IMR-90 (cell line): Measurements from ENCODE around the gene FEV. TPM values are rescaled to one million over a fixed set of nuclear protein-coding genes. Genes with fewer than 3 reads are reported as not detected.

Experiments
- ATAC-seq: fragments of 200-7000 bp; cut with Tn5 transposase; 2 replicates; pipeline ENCODE4 v1.9.1; 2020; ENCODE audit warnings: low read depth, mild to moderate bottlenecking, moderate library complexity
- BruUV-seq: library from RNA; stranded (reverse); fragments of 400-500 nt; replicated peaks from 2 replicates; lab custom pipeline; 2021; lab: Mats Ljungman, UMichigan
- CTCF ChIA-PET: fragments of 300-600 bp; formaldehyde crosslinking; extraction: SDS; loops from one replicate; lab custom pipeline; 2021; ENCODE audit warnings: antibody characterized with exemption; lab: Yijun Ruan, JAX
- POLR2A ChIA-PET: fragments of 300-600 bp; sonication (Branson Sonifier 250); formaldehyde crosslinking; loops from one replicate; lab custom pipeline; 2022; ENCODE audit warnings: antibody characterized with exemption; ENCODE audit not compliant: unreplicated experiment; lab: Charles Lee
- DNase-seq: peaks from one replicate; pipeline ENCODE4 v3.0.0; 2013
- H2AFZ ChIP-seq: replicated peaks from 2 replicates; pipeline ENCODE3; 2013; ENCODE audit warnings: low read length, mild to moderate bottlenecking; ENCODE audit not compliant: poor library complexity
- H2AK5ac ChIP-seq: 2 replicates; pipeline ENCODE4 v1.6.1; 2013; ENCODE audit warnings: low read depth, low read length, inconsistent platforms
- H2AK9ac ChIP-seq: replicated peaks from 2 replicates; pipeline ENCODE3; 2013; ENCODE audit warnings: mild to moderate bottlenecking, low read depth, low read length, moderate library complexity; ENCODE audit not compliant: poor library complexity
- H2BK120ac ChIP-seq: 2 replicates; pipeline ENCODE4 v1.6.1; 2013; ENCODE audit warnings: low read depth, low read length, inconsistent platforms
- H2BK15ac ChIP-seq: 3 replicates; pipeline ENCODE4 v1.6.1; 2013; ENCODE audit warnings: low read depth, low read length, inconsistent platforms
- H2BK20ac ChIP-seq: 2 replicates; pipeline ENCODE4 v1.6.1; 2013; ENCODE audit warnings: low read depth, mild to moderate bottlenecking, inconsistent platforms, low read length, moderate library complexity
- H2BK5ac ChIP-seq: 2 replicates; pipeline ENCODE4 v1.6.1; 2013; ENCODE audit warnings: mild to moderate bottlenecking, low read depth, low read length, inconsistent platforms; ENCODE audit not compliant: poor library complexity, severe bottlenecking
- H3K14ac ChIP-seq: replicated peaks from 2 replicates; pipeline ENCODE4 v1.6.1; 2013; ENCODE audit warnings: low read depth, low read length, inconsistent platforms
- H3K18ac ChIP-seq: 2 replicates; pipeline ENCODE4 v1.6.1; 2013; ENCODE audit warnings: low read depth, low read length, control low read depth
- H3K23ac ChIP-seq: 2 replicates; pipeline ENCODE4 v1.6.1; 2013; ENCODE audit warnings: low read depth, low read length, inconsistent platforms
- H3K27ac ChIP-seq: 2 replicates; pipeline ENCODE4 v1.5.1; 2013; ENCODE audit warnings: mild to moderate bottlenecking, control low read depth, low read length; ENCODE audit not compliant: insufficient read depth
- H3K27me3 ChIP-seq: 2 replicates; pipeline ENCODE4 v1.6.1; 2013; ENCODE audit warnings: low read length; ENCODE audit not compliant: control insufficient read depth, insufficient read depth
- H3K36me3 ChIP-seq: 2 replicates; pipeline ENCODE4 v1.6.1; 2013; ENCODE audit warnings: low read length, mixed read lengths; ENCODE audit not compliant: control insufficient read depth, insufficient read depth
- H3K4ac ChIP-seq: 2 replicates; pipeline ENCODE4 v1.6.1; 2013; ENCODE audit warnings: low read depth, low read length, inconsistent platforms
- H3K4me1 ChIP-seq: 2 replicates; pipeline ENCODE4 v1.6.1; 2013; ENCODE audit warnings: low read length, mixed read lengths; ENCODE audit not compliant: control insufficient read depth, insufficient read depth
- H3K4me2 ChIP-seq: 2 replicates; pipeline ENCODE4 v1.6.1; 2013; ENCODE audit warnings: low read depth, mild to moderate bottlenecking, control low read depth, low read length, moderate library complexity
- H3K4me3 ChIP-seq: 2 replicates; pipeline ENCODE4 v1.5.1; 2013; ENCODE audit warnings: low read depth, mild to moderate bottlenecking, control low read depth, low read length, moderate library complexity; ENCODE audit not compliant: insufficient read depth
- H3K56ac ChIP-seq: 2 replicates; pipeline ENCODE4 v1.6.1; 2013; ENCODE audit warnings: low read length, inconsistent platforms; ENCODE audit not compliant: insufficient read depth; ENCODE audit errors: extremely low read depth
- H3K79me1 ChIP-seq, 2 experiments: 2 replicates each; pipeline ENCODE4 v1.6.1; 2013; ENCODE audit warnings: low read length in 2 of 2, inconsistent platforms in 1 of 2, low read depth in 1 of 2
- H3K9ac ChIP-seq: 2 replicates; pipeline ENCODE4 v1.6.1; 2013; ENCODE audit warnings: low read depth, low read length, control low read depth
- H3K9me1 ChIP-seq: 2 replicates; pipeline ENCODE4 v1.6.1; 2013; ENCODE audit warnings: low read length, inconsistent platforms; ENCODE audit not compliant: insufficient read depth
- H3K9me3 ChIP-seq: 2 replicates; pipeline ENCODE4 v1.6.1; 2013; ENCODE audit warnings: low read length; ENCODE audit not compliant: control insufficient read depth, insufficient read depth
- H4K20me1 ChIP-seq: 2 replicates; pipeline ENCODE4 v1.6.1; 2013; ENCODE audit warnings: low read length, inconsistent platforms; ENCODE audit not compliant: insufficient read depth
- H4K5ac ChIP-seq: 2 replicates; pipeline ENCODE4 v1.6.1; 2013; ENCODE audit warnings: mild to moderate bottlenecking, low read depth, low read length, control low read depth
- H4K8ac ChIP-seq, 2 experiments: 2 replicates each; pipeline ENCODE4 v1.6.1; 2013; ENCODE audit warnings: low read depth in 2 of 2, low read length in 2 of 2, control low read depth in 1 of 2, inconsistent platforms in 1 of 2
- H4K91ac ChIP-seq: 2 replicates; pipeline ENCODE4 v1.6.1; 2013; ENCODE audit warnings: low read depth, low read length, inconsistent platforms; ENCODE audit not compliant: insufficient read depth
- BHLHE40 ChIP-seq: fragments of 150-350 bp; IDR thresholded peaks from 2 replicates; pipeline ENCODE4 v1.6.1; 2016; ENCODE audit warnings: mild to moderate bottlenecking, low read depth, low read length
- CEBPB ChIP-seq: IDR thresholded peaks from 2 replicates; pipeline ENCODE4 v1.6.1; 2012; ENCODE audit warnings: low read depth, low read length, improper control_type of control experiment
- CHD1 ChIP-seq: IDR thresholded peaks from 2 replicates; pipeline ENCODE4 v1.6.1; 2012; ENCODE audit warnings: low read depth, low read length, improper control_type of control experiment
- CTCF ChIP-seq: conservative IDR thresholded peaks from 2 replicates; pipeline ENCODE4 v1.5.1; 2012; ENCODE audit warnings: mild to moderate bottlenecking, low read depth, low read length, improper control_type of control experiment
- ELK1 ChIP-seq: fragments of 150-350 bp; IDR thresholded peaks from 2 replicates; pipeline ENCODE4 v1.6.1; 2016; ENCODE audit warnings: low read depth, mild to moderate bottlenecking, low read length, moderate library complexity, borderline replicate concordance
- FOS ChIP-seq: fragments of 150-350 bp; IDR thresholded peaks from 2 replicates; pipeline ENCODE4 v1.6.1; 2016; ENCODE audit warnings: low read depth, low read length
- MAFK ChIP-seq: IDR thresholded peaks from 2 replicates; pipeline ENCODE4 v1.6.1; 2012; ENCODE audit warnings: low read depth, low read length, improper control_type of control experiment
- MAZ ChIP-seq: IDR thresholded peaks from 2 replicates; pipeline ENCODE4 v1.6.1; 2012; ENCODE audit warnings: low read depth, mild to moderate bottlenecking, low read length, improper control_type of control experiment, moderate library complexity, borderline replicate concordance
- MXI1 ChIP-seq: IDR thresholded peaks from 2 replicates; pipeline ENCODE4 v1.6.1; 2012; ENCODE audit warnings: low read depth, mild to moderate bottlenecking, low read length, moderate library complexity, borderline replicate concordance
- NFE2L2 ChIP-seq: fragments of 150-350 bp; IDR thresholded peaks from 2 replicates; pipeline ENCODE4 v1.6.1; 2016; ENCODE audit warnings: low read depth, mild to moderate bottlenecking, low read length
- POLR2A ChIP-seq: IDR thresholded peaks from 2 replicates; pipeline ENCODE4 v1.6.1; 2012; ENCODE audit warnings: mild to moderate bottlenecking, low read depth, low read length
- RFX5 ChIP-seq: IDR thresholded peaks from 2 replicates; pipeline ENCODE4 v1.8.0; 2012; ENCODE audit warnings: low read depth, mild to moderate bottlenecking, low read length, moderate library complexity
- SMC3 ChIP-seq: fragments of 150-350 bp; IDR thresholded peaks from 2 replicates; pipeline ENCODE4 v1.6.1; 2016; ENCODE audit warnings: low read depth, mild to moderate bottlenecking, antibody characterized with exemption, low read length, moderate library complexity
- USF2 ChIP-seq: fragments of 150-350 bp; IDR thresholded peaks from 2 replicates; pipeline ENCODE4 v1.6.1; 2017; ENCODE audit warnings: mild to moderate bottlenecking, antibody characterized with exemption, low read length, low read depth
- WGBS, 2 experiments: methylation state at CpG; one replicate each; pipeline versions ENCODE4 v1.1.5 to v1.1.7; 2013; ENCODE audit warnings: missing lambda C conversion rate in 2 of 2; ENCODE audit not compliant: insufficient read length in 1 of 2; ENCODE audit errors: extremely low coverage in 2 of 2; 5-methylcytosine and 5-hydroxymethylcytosine counted together
- dilution Hi-C: fragments of 300-500 bp; cut with HindIII; formaldehyde crosslinking; loops from one replicate; pipeline ENCODE4 v1.14.3; 2018; ENCODE audit warnings: low sequenced_read_pairs; ENCODE audit not compliant: unreplicated experiment
- in situ Hi-C: fragments of 300-500 bp; cut with MboI; formaldehyde crosslinking; loops from 3 replicates; pipeline ENCODE4 v1.14.3; 2019; ENCODE audit warnings: low sequenced_read_pairs, inconsistent platforms, mixed read lengths
- intact Hi-C: fragments of 100-400 bp; cut with micrococcal nuclease; formaldehyde crosslinking; loops from 2 replicates; pipeline ENCODE4 v1.10.0; 2022
- polyA plus RNA-seq, 3 experiments: library from polyadenylated mRNA; depleted of rRNA; stranded (reverse); fragments of >200 nt; gene quantifications; 2 replicates each; pipeline ENCODE4 v1.2.3, GENCODE V29; 2012; ENCODE audit warnings: low replicate concordance in 1 of 3
- total RNA-seq: library from RNA; depleted of rRNA; stranded (reverse); fragments of >200 nt; gene quantifications from 2 replicates; pipeline ENCODE4 v1.2.3, GENCODE V29; 2012

FEV gene
- total and polyA plus RNA-seq, 2 of the 4 experiments (the other 2 are of a cell fraction), result not detected

GRCh38 chr2:218984239-218985020 is 554 bp downstream of the FEV start:
- Histone ChIP-seq H3K56ac (no peak overlapping the region), H2BK5ac (no peak overlapping the region), H2AFZ (no peak overlapping the region), H3K14ac (no peak overlapping the region), H2AK5ac (no peak overlapping the region), H2BK20ac (no peak overlapping the region), H3K9ac (no peak overlapping the region), H3K4me2 (no peak overlapping the region), H2BK120ac (no peak overlapping the region), H4K20me1 (peaks cover 3% of the 10 kb centered on the region; the same call in 1 of the 2 replicates), H3K79me1 (no peaks in the 10 kb centered on the region), H4K8ac (no peak overlapping the region), H3K9me3 (no peaks in the 10 kb centered on the region), H3K36me3 (no peaks in the 10 kb centered on the region), H3K4me1 (0 out of 2 replicates have a peak, but pooled peaks cover 2% of the 10 kb centered on the region), H3K4ac (no peak overlapping the region), H4K5ac (no peak overlapping the region), H3K9me1 (no peaks in the 10 kb centered on the region; the same call in 1 of the 2 replicates), H3K27me3 (peaks cover 84% of the 10 kb centered on the region), H4K91ac (no peak overlapping the region), H3K18ac (no peak overlapping the region), H2AK9ac (no peak overlapping the region), H2BK15ac (no peak overlapping the region), H3K23ac (no peak overlapping the region), H3K27ac (no peak overlapping the region), H3K4me3 (no peak overlapping the region)
- no peak for ATAC-seq
- POLR2A ChIA-PET, result no interaction called here
- BruUV-seq, result no TSS peak
- intact Hi-C loops, result no loop called here
- in situ Hi-C loops, result no loop called here
- WGBS, 2 experiments, result 0% methylated on average over 10 of the region's 50 CpGs; no CpG with 5 or more reads in 1 of the 2 experiments
- dilution Hi-C loops, result no loop called here
- TF ChIP-seq ELK1 (no peak), CEBPB (no peak), RFX5 (no peak), BHLHE40 (no peak), CHD1 (no peak), CTCF (no peak), MAFK (no peak), MXI1 (no peak), FOS (no peak), NFE2L2 (no peak), SMC3 (no peak), POLR2A (no peak), USF2 (no peak), MAZ (no peak)
- CTCF ChIA-PET, result no interaction called here
- no peak for DNase-seq
